Testis (tissue), 2 donors: ENCODE measurements around the gene CASP3.
"Not testable (repeated sequence)": the region's sequence is repeated elsewhere in the genome, so short reads cannot be mapped to it uniquely, and the experiment has no call there.

Experiments used
- CTCF ChIP-seq, 3 experiments: fragments of 450-650 bp in 2 of 3; fragments of 200-600 bp in 1 of 3; sonication (generic) in 1 of 3; IDR thresholded peaks; one replicate each; pipeline ENCODE4 v1.5.1; 2016 to 2019; ENCODE audit warnings: antibody characterized with exemption in 3 of 3, mild to moderate bottlenecking in 2 of 3, moderate library complexity in 1 of 3
- POLR2A ChIP-seq: fragments of 450-650 bp; IDR thresholded peaks from one replicate; pipeline ENCODE4 v1.6.1; 2017; ENCODE audit warnings: antibody characterized with exemption, mild to moderate bottlenecking, moderate library complexity

- not testable (repeated sequence) for TF ChIP-seq POLR2A; CTCF (IDR thresholded peaks at IDR 0.05)
Observed at GRCh38 chr4:184600982-184601381, 48.3 kb downstream of the CASP3 start.
